Effector memory CD4-positive, alpha-beta T cell (primary cell): ENCODE data around the gene LCN1.
"Not testable (repeated sequence)": the region's sequence is repeated elsewhere in the genome, so short reads cannot be mapped to it uniquely, and the experiment has no call there.

ENCODE experiments used
- DNase-seq, 3 donors: peaks; one replicate each; pipeline ENCODE4 v3.0.0-alpha.2; 2020
- H3K27ac ChIP-seq: 2 replicates; pipeline ENCODE4 v1.7.0; 2013; ENCODE audit warnings: mild to moderate bottlenecking, low read length, moderate library complexity; ENCODE audit not compliant: insufficient read depth, poor library complexity, severe bottlenecking
- H3K27me3 ChIP-seq: replicated peaks from 2 replicates; pipeline ENCODE4 v1.7.0; 2013; ENCODE audit warnings: mild to moderate bottlenecking, low read length; ENCODE audit not compliant: insufficient read depth, control insufficient read depth, poor library complexity, severe bottlenecking
- H3K36me3 ChIP-seq: 2 replicates; pipeline ENCODE4 v1.7.0; 2013; ENCODE audit warnings: mild to moderate bottlenecking, low read length, moderate library complexity; ENCODE audit not compliant: control insufficient read depth, insufficient read depth
- H3K4me1 ChIP-seq: 2 replicates; pipeline ENCODE4 v1.7.0; 2013; ENCODE audit warnings: low read length, mild to moderate bottlenecking; ENCODE audit not compliant: control insufficient read depth, insufficient read depth, poor library complexity, severe bottlenecking
- H3K4me3 ChIP-seq: 2 replicates; pipeline ENCODE4 v1.7.0; 2013; ENCODE audit warnings: low read length, low read depth, mild to moderate bottlenecking; ENCODE audit not compliant: insufficient read depth, poor library complexity, severe bottlenecking
- H3K9me3 ChIP-seq: 2 replicates; pipeline ENCODE4 v1.7.0; 2013; ENCODE audit warnings: mild to moderate bottlenecking, low read length, moderate library complexity; ENCODE audit not compliant: control insufficient read depth

LCN1 gene

GRCh38 chr9:135549478-135550343 is 28.5 kb downstream of the LCN1 start:
- not testable (repeated sequence) for H3K27me3 ChIP-seq, DNase-seq, H3K4me3 ChIP-seq, H3K36me3 ChIP-seq, H3K27ac ChIP-seq, H3K4me1 ChIP-seq, H3K9me3 ChIP-seq

- Histone ChIP-seq H3K9me3 (no peaks in the 10 kb centered on the region), H3K27ac (no peak overlapping the region), H3K27me3 (no peaks in the 10 kb centered on the region), H3K4me3 (no peak overlapping the region), H3K36me3 (no peaks in the 10 kb centered on the region), H3K4me1 (no peaks in the 10 kb centered on the region)
- DNase-seq = no peak
These were observed 29.2 kb downstream of the LCN1 start for GRCh38 chr9:135550344-135550918.

GRCh38 chr9:135551031-135551430 is 29.8 kb downstream of the LCN1 start:
- no peak for DNase-seq

GRCh38 chr9:135551456-135551855 is 30.2 kb downstream of the LCN1 start:
- Histone ChIP-seq H3K4me3 (no peak overlapping the region), H3K9me3 (no peaks in the 10 kb centered on the region), H3K36me3 (no peaks in the 10 kb centered on the region), H3K27me3 (no peaks in the 10 kb centered on the region), H3K4me1 (no peaks in the 10 kb centered on the region), H3K27ac (no peak overlapping the region)
- no peak for DNase-seq

More at GRCh38 chr9:135551031-135551430, 29.8 kb downstream of the LCN1 start:
- Histone ChIP-seq H3K4me1 (no peaks in the 10 kb centered on the region), H3K27ac (no peak overlapping the region), H3K4me3 (no peak overlapping the region), H3K36me3 (no peaks in the 10 kb centered on the region), H3K27me3 (no peaks in the 10 kb centered on the region), H3K9me3 (no peaks in the 10 kb centered on the region)

- Histone ChIP-seq H3K4me3 (no peak overlapping the region), H3K27ac (no peak overlapping the region), H3K27me3 (no peaks in the 10 kb centered on the region), H3K4me1 (no peaks in the 10 kb centered on the region), H3K9me3 (no peaks in the 10 kb centered on the region), H3K36me3 (no peaks in the 10 kb centered on the region)
- DNase-seq = no peak
These were observed 30.9 kb downstream of the LCN1 start for GRCh38 chr9:135552021-135552697.

GRCh38 chr9:135552698-135553171 is 31.5 kb downstream of the LCN1 start:
- no peak overlapping the region for H3K27ac ChIP-seq
- no peaks in the 10 kb centered on the region for H3K9me3 ChIP-seq
- H3K27me3 ChIP-seq = no peaks in the 10 kb centered on the region
- H3K4me3 ChIP-seq = no peak overlapping the region
- no peak for DNase-seq
- H3K4me1 ChIP-seq = no peaks in the 10 kb centered on the region
- H3K36me3 ChIP-seq = no peaks in the 10 kb centered on the region

GRCh38 chr9:135554718-135555117 is 33.5 kb downstream of the LCN1 start:
- no peaks in the 10 kb centered on the region for H3K9me3 ChIP-seq
- no peak overlapping the region for H3K4me3 ChIP-seq
- no peak overlapping the region for H3K27ac ChIP-seq
- H3K36me3 ChIP-seq = no peaks in the 10 kb centered on the region
- H3K4me1 ChIP-seq = no peaks in the 10 kb centered on the region
- DNase-seq = no peak
- no peaks in the 10 kb centered on the region for H3K27me3 ChIP-seq

- no peak for DNase-seq
- no peaks in the 10 kb centered on the region for H3K4me1 ChIP-seq
- H3K9me3 ChIP-seq = no peaks in the 10 kb centered on the region
- no peaks in the 10 kb centered on the region for H3K27me3 ChIP-seq
- no peaks in the 10 kb centered on the region for H3K36me3 ChIP-seq
- H3K27ac ChIP-seq = no peak overlapping the region
- H3K4me3 ChIP-seq = no peak overlapping the region
These were observed 34.0 kb downstream of the LCN1 start for GRCh38 chr9:135555203-135555602.

GRCh38 chr9:135555910-135556309 is 34.7 kb downstream of the LCN1 start:
- H3K4me1 ChIP-seq = no peaks in the 10 kb centered on the region

GRCh38 chr9:135559606-135560005 is 38.4 kb downstream of the LCN1 start:
- Histone ChIP-seq H3K27ac (no peak overlapping the region), H3K4me3 (no peak overlapping the region), H3K9me3 (no peaks in the 10 kb centered on the region), H3K4me1 (no peaks in the 10 kb centered on the region), H3K36me3 (no peaks in the 10 kb centered on the region), H3K27me3 (no peaks in the 10 kb centered on the region)
- DNase-seq = no peak

More at GRCh38 chr9:135555910-135556309, 34.7 kb downstream of the LCN1 start:
- DNase-seq = no peak
- Histone ChIP-seq H3K27ac (no peak overlapping the region), H3K36me3 (no peaks in the 10 kb centered on the region), H3K9me3 (no peaks in the 10 kb centered on the region), H3K27me3 (no peaks in the 10 kb centered on the region), H3K4me3 (no peak overlapping the region)
